ENCODE results near the gene CLK2.

The CLK2 gene

GRCh38 chr1:155272466-155273342 is 600 bp downstream of the CLK2 start:
- H3K79me2 ChIP-seq (ENCODE audit: low read length), result peaks cover 49% of the 10 kb centered on the region
- H3K4me3 ChIP-seq (ENCODE audit: low read length), result peak overlapping the region; percentile 83
- no peaks in the 10 kb centered on the region for H4K20me1 ChIP-seq (ENCODE audit: insufficient read depth, low read length)
- H3K9me2 ChIP-seq (replicated peaks; ENCODE audit: insufficient read depth, low read length), result no peaks in the 10 kb centered on the region
- DNase-seq, result no peak
- peaks cover 27% of the 10 kb centered on the region for H3K36me3 ChIP-seq (replicated peaks; ENCODE audit: insufficient read depth, low read length)
- TF ChIP-seq EZH2phosphoT487 (IDR thresholded peaks at IDR 0.05; ENCODE audit: low read length) (no peak), CTCF (IDR thresholded peaks at IDR 0.05; ENCODE audit: low read length) (no peak), EZH2 (optimal IDR thresholded peaks at IDR 0.05; ENCODE audit: low read depth, low read length) (no peak)
- H3K27me3 ChIP-seq (replicated peaks; ENCODE audit: insufficient read depth, low read length), result no peaks in the 10 kb centered on the region
- H3K9me3 ChIP-seq (replicated peaks; ENCODE audit: insufficient read depth, low read length), result no peaks in the 10 kb centered on the region
- peaks cover 11% of the 10 kb centered on the region for H3K4me1 ChIP-seq (ENCODE audit: low read length)
- peak overlapping the region; percentile 53; the same call in 1 of the 2 replicates for H3K27ac ChIP-seq (ENCODE audit: low read length)
- H3K4me2 ChIP-seq (ENCODE audit: low read depth, low read length), result peak overlapping the region; percentile 100
- peak overlapping the region; percentile 100 for H2AFZ ChIP-seq (ENCODE audit: low read length)
- H3K9ac ChIP-seq (ENCODE audit: low read length), result peak overlapping the region; percentile 78
- H3F3A ChIP-seq (ENCODE audit: insufficient read depth, low read length), result peaks cover 24% of the 10 kb centered on the region

- no peak for TF ChIP-seq EZH2phosphoT487 (IDR thresholded peaks at IDR 0.05; ENCODE audit: low read length)
- no peak for TF ChIP-seq EZH2 (optimal IDR thresholded peaks at IDR 0.05; ENCODE audit: low read depth, low read length)
- TF ChIP-seq CTCF (IDR thresholded peaks at IDR 0.05; ENCODE audit: low read length), result no peak
- H4K20me1 ChIP-seq (ENCODE audit: insufficient read depth, low read length), result no peaks in the 10 kb centered on the region
- H3K9ac ChIP-seq (ENCODE audit: low read length), result no peak overlapping the region
- peaks cover 53% of the 10 kb centered on the region for H3K79me2 ChIP-seq (ENCODE audit: low read length)
- H3K4me3 ChIP-seq (ENCODE audit: low read length), result no peak overlapping the region
- no peak overlapping the region for H2AFZ ChIP-seq (ENCODE audit: low read length)
- peaks cover 44% of the 10 kb centered on the region for H3K36me3 ChIP-seq (replicated peaks; ENCODE audit: insufficient read depth, low read length)
- H3K9me3 ChIP-seq (replicated peaks; ENCODE audit: insufficient read depth, low read length), result no peaks in the 10 kb centered on the region
- no peak overlapping the region for H3K4me2 ChIP-seq (ENCODE audit: low read depth, low read length)
- H3K27ac ChIP-seq (ENCODE audit: low read length), result no peak overlapping the region
- peaks cover 26% of the 10 kb centered on the region for H3F3A ChIP-seq (ENCODE audit: insufficient read depth, low read length)
- H3K9me2 ChIP-seq (replicated peaks; ENCODE audit: insufficient read depth, low read length), result no peaks in the 10 kb centered on the region
- H3K27me3 ChIP-seq (replicated peaks; ENCODE audit: insufficient read depth, low read length), result no peaks in the 10 kb centered on the region
- peaks cover 4% of the 10 kb centered on the region for H3K4me1 ChIP-seq (ENCODE audit: low read length)
- no peak for DNase-seq
Measured at GRCh38 chr1:155269381-155269780, 3.9 kb downstream of the CLK2 start.

- Histone ChIP-seq H3K27ac (ENCODE audit: low read length) (no peak overlapping the region), H3K9me3 (replicated peaks; ENCODE audit: insufficient read depth, low read length) (no peaks in the 10 kb centered on the region), H3K79me2 (ENCODE audit: low read length) (peaks cover 50% of the 10 kb centered on the region), H2AFZ (ENCODE audit: low read length) (no peak overlapping the region), H3K4me1 (ENCODE audit: low read length) (peaks cover 2% of the 10 kb centered on the region), H3K36me3 (replicated peaks; ENCODE audit: insufficient read depth, low read length) (peaks cover 44% of the 10 kb centered on the region), H3F3A (ENCODE audit: insufficient read depth, low read length) (peaks cover 30% of the 10 kb centered on the region), H3K9ac (ENCODE audit: low read length) (no peak overlapping the region), H3K4me3 (ENCODE audit: low read length) (no peak overlapping the region), H3K27me3 (replicated peaks; ENCODE audit: insufficient read depth, low read length) (no peaks in the 10 kb centered on the region), H3K4me2 (ENCODE audit: low read depth, low read length) (no peak overlapping the region), H4K20me1 (ENCODE audit: insufficient read depth, low read length) (no peaks in the 10 kb centered on the region), H3K9me2 (replicated peaks; ENCODE audit: insufficient read depth, low read length) (no peaks in the 10 kb centered on the region)
- no peak for TF ChIP-seq EZH2 (optimal IDR thresholded peaks at IDR 0.05; ENCODE audit: low read depth, low read length)
- TF ChIP-seq CTCF (IDR thresholded peaks at IDR 0.05; ENCODE audit: low read length), result no peak
- TF ChIP-seq EZH2phosphoT487 (IDR thresholded peaks at IDR 0.05; ENCODE audit: low read length), result no peak
- no peak for DNase-seq
Measured at GRCh38 chr1:155268630-155269029, 4.7 kb downstream of the CLK2 start.

Measured in MM.1S (cell line).